Umbilical cord (tissue), 2 donors: ENCODE measurements around the gene FYCO1. TPM values are rescaled to one million over a fixed set of nuclear protein-coding genes. Genes with fewer than 3 reads are reported as not detected.

Experiments
- DNase-seq: peaks from one replicate; pipeline ENCODE4 v3.0.0-alpha.2; 2015; ENCODE audit warnings: low spot score
- total RNA-seq: library from RNA; depleted of rRNA; stranded (reverse); fragments of >200 nt; gene quantifications from one replicate; pipeline ENCODE4 v1.2.3, GENCODE V29; 2014; ENCODE audit warnings: low replicate concordance; ENCODE audit not compliant: insufficient read depth

FYCO1 gene
- total RNA-seq, 1 donor from 2014 or later = 26.7 TPM

GRCh38 chr3:45917146-45917898 lies 78.3 kb downstream of the FYCO1 start:
- no peak for DNase-seq

GRCh38 chr3:45915518-45916231 lies 79.9 kb downstream of the FYCO1 start:
- no peak for DNase-seq

- DNase-seq = no peak
Observed at GRCh38 chr3:45915059-45915439, 80.6 kb downstream of the FYCO1 start.

- no peak for DNase-seq
Observed at GRCh38 chr3:45914362-45915058, 81.1 kb downstream of the FYCO1 start.

GRCh38 chr3:45912435-45912834 lies 83.2 kb downstream of the FYCO1 start:
- DNase-seq = no peak

- DNase-seq = no peak
Observed at GRCh38 chr3:45911511-45912226, 84.0 kb downstream of the FYCO1 start.

- no peak for DNase-seq
Observed at GRCh38 chr3:45910892-45911291, 84.7 kb downstream of the FYCO1 start.

- DNase-seq = no peak
Observed at GRCh38 chr3:45909542-45909941, 86.1 kb downstream of the FYCO1 start.

- DNase-seq = no peak
Observed at GRCh38 chr3:45908761-45909160, 86.9 kb downstream of the FYCO1 start.

GRCh38 chr3:45907769-45908705 lies 87.6 kb downstream of the FYCO1 start:
- peak; percentile 87 for DNase-seq

GRCh38 chr3:45906681-45907407 lies 88.8 kb downstream of the FYCO1 start:
- peak; percentile 70 for DNase-seq

GRCh38 chr3:45905755-45906154 lies 89.9 kb downstream of the FYCO1 start:
- DNase-seq = no peak

- no peak for DNase-seq
Observed at GRCh38 chr3:45904931-45905330, 90.7 kb downstream of the FYCO1 start.

GRCh38 chr3:45896956-45897355 lies 98.7 kb downstream of the FYCO1 start:
- DNase-seq = peak; percentile 71

- no peak for DNase-seq
Observed at GRCh38 chr3:45895686-45896468, 99.7 kb downstream of the FYCO1 start.

- no peak for DNase-seq
Observed at GRCh38 chr3:45894015-45894414, 101.6 kb downstream of the FYCO1 start.

- DNase-seq = no peak
Observed at GRCh38 chr3:45892161-45892560, 103.5 kb downstream of the FYCO1 start.

GRCh38 chr3:45890405-45890804 lies 105.2 kb downstream of the FYCO1 start:
- peak; percentile 23 for DNase-seq

GRCh38 chr3:45889337-45889736 lies 106.3 kb downstream of the FYCO1 start:
- no peak for DNase-seq
